ENCODE results near the gene UTRN. TPM values are rescaled to one million over a fixed set of nuclear protein-coding genes. Genes with fewer than 3 reads are reported as not detected.

UTRN gene
- total RNA-seq, 2 experiments from 2014 or later, result 17.5 to 18.1 TPM

GRCh38 chr6:144268794-144269349 lies 16.3 kb upstream of the UTRN start:
- Histone ChIP-seq H4K20me1 (ENCODE audit: insufficient read depth, low read length) (no peaks in the 10 kb centered on the region), H2AFZ (ENCODE audit: low read length) (no peak overlapping the region), H3K4me1 (ENCODE audit: insufficient read depth, low read length, poor library complexity, severe bottlenecking) (no peaks in the 10 kb centered on the region), H3K4me3 (ENCODE audit: low read depth, low read length, poor library complexity, severe bottlenecking) (no peak overlapping the region), H3K36me3 (ENCODE audit: insufficient read depth, low read length) (no peaks in the 10 kb centered on the region), H3K9me2 (ENCODE audit: insufficient read depth, low read length) (no peaks in the 10 kb centered on the region), H3K27ac (ENCODE audit: low read depth, low read length, poor library complexity, severe bottlenecking) (no peak overlapping the region), H3K9me3 (ENCODE audit: low read length) (no peaks in the 10 kb centered on the region), H3K79me2 (ENCODE audit: insufficient read depth, low read depth, low read length) (no peaks in the 10 kb centered on the region), H3K4me2 (ENCODE audit: low read length) (no peak overlapping the region)
- TF ChIP-seq CTCF (conservative IDR thresholded peaks at IDR 0.05; ENCODE audit: low read length), result no peak
- TF ChIP-seq EZH2phosphoT487 (IDR thresholded peaks at IDR 0.05; ENCODE audit: borderline replicate concordance, low read depth, low read length), result no peak
- BruUV-seq (replicated peaks), result no TSS peak
- CTCF ChIA-PET (ENCODE audit: unreplicated experiment), result no interaction called here
- intact Hi-C loops (cut with micrococcal nuclease; ENCODE audit: unreplicated experiment), result no loop called here
- no peak for DNase-seq (ENCODE audit: low spot score)
- POLR2A ChIA-PET, result interaction anchor here (1.1 kb wide), 1 partner anchor 23 kb away, joined by 3 read pairs; no protein-coding TSS in a partner anchor

- Histone ChIP-seq H2AFZ (ENCODE audit: low read length) (no peak overlapping the region), H3K4me3 (ENCODE audit: low read depth, low read length, poor library complexity, severe bottlenecking) (no peak overlapping the region), H3K9me2 (ENCODE audit: insufficient read depth, low read length) (no peaks in the 10 kb centered on the region), H3K9me3 (ENCODE audit: low read length) (no peaks in the 10 kb centered on the region), H4K20me1 (ENCODE audit: insufficient read depth, low read length) (no peaks in the 10 kb centered on the region), H3K4me1 (ENCODE audit: insufficient read depth, low read length, poor library complexity, severe bottlenecking) (no peaks in the 10 kb centered on the region), H3K36me3 (ENCODE audit: insufficient read depth, low read length) (no peaks in the 10 kb centered on the region), H3K4me2 (ENCODE audit: low read length) (no peak overlapping the region), H3K79me2 (ENCODE audit: insufficient read depth, low read depth, low read length) (no peaks in the 10 kb centered on the region), H3K27ac (ENCODE audit: low read depth, low read length, poor library complexity, severe bottlenecking) (no peak overlapping the region)
- ChIA-PET POLR2A (interaction anchor here (0.6 to 0.7 kb wide), 2 partner anchors 35 to 411 kb away, joined by 3 read pairs; no protein-coding TSS in a partner anchor), CTCF (ENCODE audit: unreplicated experiment) (interaction anchor here (0.6 kb wide), 1 partner anchor 60 kb away, joined by 4 read pairs; no protein-coding TSS in a partner anchor)
- intact Hi-C loops (cut with micrococcal nuclease; ENCODE audit: unreplicated experiment), result no loop called here
- TF ChIP-seq EZH2phosphoT487 (IDR thresholded peaks at IDR 0.05; ENCODE audit: borderline replicate concordance, low read depth, low read length), result no peak
- no peak for TF ChIP-seq CTCF (conservative IDR thresholded peaks at IDR 0.05; ENCODE audit: low read length)
- BruUV-seq (replicated peaks), result no TSS peak
- no peak for DNase-seq (ENCODE audit: low spot score)
Observed at GRCh38 chr6:144277174-144277573, 8.0 kb upstream of the UTRN start.

GRCh38 chr6:144277605-144278227 lies 7.4 kb upstream of the UTRN start:
- ChIA-PET CTCF (ENCODE audit: unreplicated experiment) (interaction anchor here (0.6 kb wide), 1 partner anchor 61 kb away, joined by 4 read pairs; no protein-coding TSS in a partner anchor), POLR2A (no interaction called here)
- intact Hi-C loops (cut with micrococcal nuclease; ENCODE audit: unreplicated experiment), result no loop called here
- H3K9me2 ChIP-seq (ENCODE audit: insufficient read depth, low read length), result no peaks in the 10 kb centered on the region
- no peaks in the 10 kb centered on the region for H3K79me2 ChIP-seq (ENCODE audit: insufficient read depth, low read depth, low read length)
- no peak overlapping the region for H2AFZ ChIP-seq (ENCODE audit: low read length)
- H3K9me3 ChIP-seq (ENCODE audit: low read length), result no peaks in the 10 kb centered on the region
- no peaks in the 10 kb centered on the region for H4K20me1 ChIP-seq (ENCODE audit: insufficient read depth, low read length)
- H3K4me3 ChIP-seq (ENCODE audit: low read depth, low read length, poor library complexity, severe bottlenecking), result no peak overlapping the region
- DNase-seq (ENCODE audit: low spot score), result no peak
- no peak for TF ChIP-seq EZH2phosphoT487 (IDR thresholded peaks at IDR 0.05; ENCODE audit: borderline replicate concordance, low read depth, low read length)
- no peak for TF ChIP-seq CTCF (conservative IDR thresholded peaks at IDR 0.05; ENCODE audit: low read length)
- H3K4me1 ChIP-seq (ENCODE audit: insufficient read depth, low read length, poor library complexity, severe bottlenecking), result no peaks in the 10 kb centered on the region
- no peak overlapping the region for H3K27ac ChIP-seq (ENCODE audit: low read depth, low read length, poor library complexity, severe bottlenecking)
- H3K36me3 ChIP-seq (ENCODE audit: insufficient read depth, low read length), result no peaks in the 10 kb centered on the region
- no peak overlapping the region for H3K4me2 ChIP-seq (ENCODE audit: low read length)
- no TSS peak for BruUV-seq (replicated peaks)

Measured in OCI-LY7 (cell line).